Skin of body (tissue), 2 donors: ENCODE measurements around the gene NKG7. TPM values are rescaled to one million over a fixed set of nuclear protein-coding genes. Genes with fewer than 3 reads are reported as not detected.

Experiments
- DNase-seq: peaks from one replicate; lab custom pipeline; 2025; lab: John Stamatoyannopoulos, UW
- total RNA-seq: library from RNA; depleted of rRNA; stranded (reverse); fragments of >200 nt; gene quantifications from one replicate; pipeline ENCODE4 v1.2.3, GENCODE V29; 2014

Gene NKG7
- total RNA-seq, 1 donor from 2014 or later, result 7.5 TPM

GRCh38 chr19:51391073-51391611 lies 18.7 kb upstream of the NKG7 start:
- DNase-seq, result no peak

GRCh38 chr19:51389143-51389542 lies 16.7 kb upstream of the NKG7 start:
- DNase-seq, result no peak

GRCh38 chr19:51387924-51388389 lies 15.5 kb upstream of the NKG7 start, which contains the start of gene LIM2:
TSS of gene LIM2 (minus strand) at chr19:51387974. CDS start at chr19:51387443, 531 bp downstream.
- no peak for DNase-seq

GRCh38 chr19:51386882-51387520 lies 14.5 kb upstream of the NKG7 start:
- no peak for DNase-seq

- DNase-seq, result no peak
Observed at GRCh38 chr19:51382004-51382403, 9.6 kb upstream of the NKG7 start.

GRCh38 chr19:51380379-51380778 lies 7.9 kb upstream of the NKG7 start:
- DNase-seq, result no peak

- DNase-seq, result no peak
Observed at GRCh38 chr19:51377422-51377821, 5.0 kb upstream of the NKG7 start.

- DNase-seq, result no peak
Observed at GRCh38 chr19:51375504-51376221, 3.2 kb upstream of the NKG7 start.

- DNase-seq, result no peak
Observed at GRCh38 chr19:51372021-51372648, 319 bp downstream of the NKG7 start.

- DNase-seq, result no peak
Observed at GRCh38 chr19:51371186-51371690, 1.2 kb downstream of the NKG7 start.

GRCh38 chr19:51370230-51370629 lies 2.2 kb downstream of the NKG7 start:
- no peak for DNase-seq

GRCh38 chr19:51368366-51369282 lies 3.8 kb downstream of the NKG7 start, which contains the start of gene CLDND2:
TSS of gene CLDND2 (minus strand) at chr19:51369003. CDS start at chr19:51368577, 426 bp downstream.
- DNase-seq, result no peak

GRCh38 chr19:51367565-51368365 lies 4.7 kb downstream of the NKG7 start:
- DNase-seq, result peak; percentile 97

- DNase-seq, result no peak
Observed at GRCh38 chr19:51367255-51367564, 5.2 kb downstream of the NKG7 start.

GRCh38 chr19:51366389-51367254 lies 5.8 kb downstream of the NKG7 start:
- DNase-seq, result peak; percentile 97

GRCh38 chr19:51365965-51366388 lies 6.5 kb downstream of the NKG7 start, which contains the start of gene ETFB:
TSS of gene ETFB (minus strand) at chr19:51366388. CDS start at chr19:51366326, 62 bp downstream.
- DNase-seq, result no peak

- no peak for DNase-seq
Observed at GRCh38 chr19:51365211-51365964, 7.1 kb downstream of the NKG7 start.
